Nasal cavity respiratory epithelium epithelial cell of viscerocranial mucosa (primary cell): Measurements from ENCODE around the gene MSH4. TPM values are rescaled to one million over a fixed set of nuclear protein-coding genes. Genes with fewer than 3 reads are reported as not detected.

Experiments used
- total RNA-seq: library from RNA; depleted of rRNA; stranded (reverse); fragments of >200 nt; gene quantifications from 2 replicates; pipeline ENCODE4 v1.2.3, GENCODE V29; 2014

MSH4 gene
- 0.34 and 1.1 TPM in 2 replicates for total RNA-seq

GRCh38 chr1:75796376-75797272, at the start of gene MSH4:
Gene MSH4, plus strand, starts transcription at chr1:75796882. Its CDS starts 104 bp downstream, at chr1:75796986.

GRCh38 chr1:75785983-75786853, 10.5 kb upstream of the MSH4 start, which contains the start of gene RABGGTB:
Gene RABGGTB, plus strand, starts transcription at chr1:75786256. Its CDS starts 16 bp downstream, at chr1:75786272.

GRCh38 chr1:75932304-75932703, 135.6 kb downstream of the MSH4 start, which contains the start of gene ASB17:
Gene ASB17, minus strand, starts transcription at chr1:75932404. Its CDS starts 113 bp downstream, at chr1:75932291.

Other genes starting within 250 kb of the MSH4 start
- gene SLC44A5, start 185.8 kb upstream of the MSH4 start, total RNA-seq, result 2.5 and 3.1 TPM in 2 replicates
- gene ACADM, start 72.2 kb upstream of the MSH4 start, total RNA-seq, result 28.0 and 30.9 TPM in 2 replicates
- gene RABGGTB, start 10.6 kb upstream of the MSH4 start, total RNA-seq, result 139 and 143 TPM in 2 replicates
- gene ASB17, start 135.5 kb downstream of the MSH4 start, total RNA-seq, result not detected in 2 replicates